Measurements from ENCODE around the gene PDLIM7.

PDLIM7 gene

DNA sequence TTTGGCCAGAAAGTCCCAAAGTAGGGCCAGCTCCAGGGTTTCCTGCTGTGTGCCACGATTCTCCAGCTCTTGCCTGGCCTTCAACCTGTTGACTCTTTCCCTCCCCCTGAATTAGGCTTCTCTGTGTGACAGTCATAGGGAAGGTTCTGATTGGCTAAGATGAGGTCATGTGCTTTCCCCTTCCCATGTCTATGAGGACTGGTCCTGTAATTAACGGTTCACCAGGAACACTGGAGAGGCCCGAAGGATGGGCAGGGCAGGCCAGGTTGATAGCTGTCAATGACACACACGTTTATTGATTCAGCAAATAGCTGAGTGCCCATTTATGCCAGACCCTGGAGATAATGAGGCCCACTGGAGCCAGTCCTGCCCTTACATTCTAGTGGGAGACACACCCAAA lies 59.8 kb downstream of the PDLIM7 start:
- no peak overlapping the region for H3K4me3 ChIP-seq (ENCODE audit: low read depth, low read length)
- DNase-seq (ENCODE audit: low read depth) = no peak

GRCh38 chr5:177435847-177436536 lies 61.4 kb downstream of the PDLIM7 start:
- H3K4me3 ChIP-seq (ENCODE audit: low read depth, low read length) = no peak overlapping the region
- no peak for DNase-seq (ENCODE audit: low read depth)

DNA sequence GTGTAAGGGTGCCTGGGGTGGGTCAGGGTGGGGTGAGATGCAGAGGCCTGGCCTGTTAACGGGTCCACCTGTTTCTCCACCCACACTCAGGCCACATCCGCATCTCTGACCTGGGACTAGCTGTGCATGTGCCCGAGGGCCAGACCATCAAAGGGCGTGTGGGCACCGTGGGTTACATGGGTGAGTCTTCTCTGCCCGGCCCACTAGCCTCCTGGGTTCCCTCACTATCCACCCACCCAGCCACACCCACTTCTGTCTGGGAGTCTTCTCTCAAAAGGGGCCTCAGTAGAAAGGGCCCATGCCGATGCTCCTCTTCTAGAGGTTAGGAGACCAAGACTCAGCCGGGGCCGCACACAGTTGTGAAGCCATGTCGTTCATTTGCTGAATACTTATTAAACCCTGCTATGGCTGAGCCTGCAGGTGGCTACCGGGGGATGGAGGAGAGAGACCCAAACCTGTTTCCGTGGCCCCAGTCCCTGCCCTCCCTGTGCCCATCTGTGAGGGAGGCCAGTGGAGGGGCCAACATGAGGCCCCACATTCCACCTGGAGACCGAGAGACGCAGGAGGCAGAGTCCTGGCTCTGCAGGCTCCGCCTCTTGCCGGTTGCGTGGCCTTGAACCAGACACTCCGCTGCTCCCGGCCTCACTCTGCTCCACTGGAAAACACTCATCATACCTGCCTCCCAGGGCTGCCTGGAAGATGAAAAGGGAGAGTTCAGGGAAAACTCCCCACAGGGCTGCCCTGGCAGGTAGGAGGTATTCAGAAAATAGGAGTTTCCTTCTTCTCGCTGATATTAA lies 62.3 kb downstream of the PDLIM7 start:
- no peak overlapping the region for H3K4me3 ChIP-seq (ENCODE audit: low read depth, low read length)
- DNase-seq (ENCODE audit: low read depth) = no peak

- H3K4me3 ChIP-seq (ENCODE audit: low read depth, low read length) = no peak overlapping the region
- DNase-seq (ENCODE audit: low read depth) = no peak
Measured at GRCh38 chr5:177434437-177434836, 63.0 kb downstream of the PDLIM7 start.

DNA sequence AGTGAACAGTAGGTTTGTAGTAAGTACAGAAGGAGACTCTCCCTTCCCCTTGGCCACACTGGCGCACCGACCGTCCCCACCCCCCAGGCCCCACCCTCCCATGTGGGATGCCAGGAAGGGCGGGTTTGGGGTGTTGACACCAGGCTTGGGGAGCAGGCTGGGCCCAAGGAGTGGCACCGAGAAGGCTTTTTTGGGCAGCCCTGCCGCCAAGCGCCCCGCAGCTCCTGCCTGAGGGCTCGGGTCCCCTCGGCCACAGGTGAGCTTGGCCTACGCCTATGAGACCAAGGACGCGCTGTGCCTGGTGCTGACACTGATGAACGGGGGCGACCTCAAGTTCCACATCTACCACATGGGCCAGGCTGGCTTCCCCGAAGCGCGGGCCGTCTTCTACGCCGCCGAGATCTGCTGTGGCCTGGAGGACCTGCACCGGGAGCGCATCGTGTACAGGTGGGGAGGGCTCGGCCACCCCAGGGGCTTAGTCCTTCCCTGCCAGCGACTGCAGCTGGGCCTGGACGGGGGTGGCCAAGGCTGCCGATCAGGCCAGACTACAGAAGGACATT lies 63.7 kb downstream of the PDLIM7 start:
- DNase-seq (ENCODE audit: low read depth) = no peak
- no peak overlapping the region for H3K4me3 ChIP-seq (ENCODE audit: low read depth, low read length)

All from skeletal muscle cell (primary cell).